H1 (cell line): ENCODE measurements around the gene ACBD6. TPM values are rescaled to one million over a fixed set of nuclear protein-coding genes. Genes with fewer than 3 reads are reported as not detected.

Experiments used
- CTCF ChIA-PET: fragments of 300-600 bp; sonication (Branson Sonifier 250); formaldehyde crosslinking; loops from one replicate; lab custom pipeline; 2021; ENCODE audit not compliant: partially characterized antibody; lab: Charles Lee
- POLR2A ChIA-PET: fragments of 300-600 bp; sonication (Branson Sonifier 250); formaldehyde crosslinking; loops from one replicate; lab custom pipeline; 2021; ENCODE audit warnings: inconsistent platforms; ENCODE audit not compliant: partially characterized antibody; lab: Charles Lee
- DNase-seq, 2 experiments: peaks; one replicate each; pipeline versions ENCODE4 v3.0.0 to v3.0.0-alpha.2; 2010 to 2022; ENCODE audit warnings: low spot score in 2 of 2, low read depth in 1 of 2, mixed read lengths in 1 of 2
- FAIRE-seq: peaks from 2 replicates; lab custom pipeline; 2011; peaks lifted over from hg19 to GRCh38; lab: Jason Lieb, UNC
- H2AFZ ChIP-seq: 2 replicates; pipeline ENCODE4 v1.8.1; 2012; ENCODE audit warnings: low read length, inconsistent platforms
- H2AK5ac ChIP-seq: 2 replicates; pipeline ENCODE4 v1.6.1; 2013; ENCODE audit warnings: low read depth, low read length
- H2BK120ac ChIP-seq: replicated peaks from 2 replicates; pipeline ENCODE3; 2013; ENCODE audit warnings: low read depth, low read length, inconsistent platforms
- H2BK12ac ChIP-seq: 2 replicates; pipeline ENCODE4 v1.6.1; 2013; ENCODE audit warnings: low read depth, low read length
- H2BK15ac ChIP-seq: 2 replicates; pipeline ENCODE4 v1.6.1; 2013; ENCODE audit warnings: low read length
- H2BK20ac ChIP-seq: 2 replicates; pipeline ENCODE4 v1.6.1; 2013; ENCODE audit warnings: low read length
- H2BK5ac ChIP-seq: 2 replicates; pipeline ENCODE4 v1.6.1; 2013; ENCODE audit warnings: low read depth, low read length
- H3K14ac ChIP-seq: 2 replicates; pipeline ENCODE4 v1.6.1; 2013; ENCODE audit warnings: inconsistent platforms; ENCODE audit not compliant: insufficient read length
- H3K18ac ChIP-seq: 2 replicates; pipeline ENCODE4 v1.6.1; 2013; ENCODE audit warnings: low read length; ENCODE audit errors: extremely low read depth
- H3K23ac ChIP-seq: 2 replicates; pipeline ENCODE4 v1.6.1; 2013; ENCODE audit warnings: inconsistent platforms; ENCODE audit not compliant: insufficient read length
- H3K23me2 ChIP-seq: 2 replicates; pipeline ENCODE4 v1.6.1; 2013; ENCODE audit warnings: low read depth, low read length
- H3K27ac ChIP-seq: 2 replicates; pipeline ENCODE4 v1.6.1; 2011; ENCODE audit warnings: low read depth, low read length, inconsistent platforms
- H3K27me3 ChIP-seq, 4 experiments: replicated peaks in 1 of 4; 1 replicate in 1 of 4; 2 replicates in 3 of 4; pipeline versions ENCODE4 v1.6.1 to v1.8.1; 2011 to 2013; ENCODE audit warnings: low read length in 3 of 4, mild to moderate bottlenecking in 3 of 4, inconsistent platforms in 2 of 4, mixed read lengths in 2 of 4, moderate library complexity in 1 of 4; ENCODE audit not compliant: control insufficient read depth in 3 of 4, insufficient read depth in 3 of 4; ENCODE audit errors: extremely low read depth in 1 of 4
- H3K36me3 ChIP-seq, 4 experiments: 2 replicates each; pipeline versions ENCODE4 v1.6.1 to v1.8.1; 2011 to 2013; ENCODE audit warnings: mild to moderate bottlenecking in 4 of 4, low read length in 3 of 4, moderate library complexity in 2 of 4, control low read depth in 1 of 4, inconsistent platforms in 1 of 4; ENCODE audit not compliant: insufficient read depth in 4 of 4, control insufficient read depth in 2 of 4
- H3K4ac ChIP-seq: replicated peaks from 2 replicates; pipeline ENCODE3; 2013; ENCODE audit warnings: low read length, low read depth, mixed read lengths, inconsistent platforms; ENCODE audit not compliant: insufficient read length
- H3K4me1 ChIP-seq, 4 experiments: replicated peaks in 1 of 4; 1 replicate in 1 of 4; 2 replicates in 3 of 4; pipeline versions ENCODE4 v1.6.1 to v1.8.1; 2011 to 2013; ENCODE audit warnings: low read length in 3 of 4, inconsistent platforms in 2 of 4, mixed read lengths in 1 of 4; ENCODE audit not compliant: insufficient read depth in 4 of 4, control insufficient read depth in 3 of 4
- H3K4me2 ChIP-seq, 2 experiments: 2 replicates each; pipeline versions ENCODE4 v1.6.1 to v1.8.1; 2011 to 2013; ENCODE audit warnings: low read depth in 2 of 2, low read length in 2 of 2, control low read depth in 1 of 2, inconsistent platforms in 1 of 2, mild to moderate bottlenecking in 1 of 2; ENCODE audit not compliant: insufficient read depth in 1 of 2
- H3K4me3 ChIP-seq, 4 experiments: fragments of 200-600, 300-600 bp in 1 of 4; sonication (generic), shearing (Covaris generic), sonication (Bioruptor Twin) in 1 of 4; 2 replicates each; pipeline versions ENCODE4 v1.5.1 to v1.8.1; 2011 to 2016; ENCODE audit warnings: low read length in 4 of 4, low read depth in 3 of 4, control low read depth in 2 of 4, inconsistent platforms in 2 of 4, mild to moderate bottlenecking in 2 of 4, mixed read lengths in 1 of 4, moderate library complexity in 1 of 4; ENCODE audit not compliant: insufficient read depth in 2 of 4; ENCODE audit errors: extremely low read depth in 1 of 4
- H3K56ac ChIP-seq: replicated peaks from 2 replicates; pipeline ENCODE3; 2013; ENCODE audit warnings: low read depth, mild to moderate bottlenecking, mixed read lengths, low read length, inconsistent platforms; ENCODE audit not compliant: insufficient read length
- H3K79me1 ChIP-seq: 2 replicates; pipeline ENCODE4 v1.6.1; 2013; ENCODE audit warnings: low read depth, low read length, control low read depth
- H3K79me2 ChIP-seq, 2 experiments: 2 replicates each; pipeline versions ENCODE4 v1.6.1 to v1.8.1; 2012 to 2013; ENCODE audit warnings: low read length in 2 of 2, mild to moderate bottlenecking in 2 of 2, inconsistent platforms in 1 of 2; ENCODE audit not compliant: insufficient read depth in 2 of 2, control insufficient read depth in 1 of 2
- H3K9ac ChIP-seq, 4 experiments: replicated peaks in 1 of 4; 1 replicate in 1 of 4; 2 replicates in 3 of 4; pipeline versions ENCODE4 v1.6.1 to v1.8.1; 2011 to 2013; ENCODE audit warnings: low read depth in 3 of 4, low read length in 3 of 4, control low read depth in 2 of 4, mild to moderate bottlenecking in 2 of 4, moderate library complexity in 2 of 4, inconsistent platforms in 1 of 4; ENCODE audit errors: extremely low read depth in 1 of 4
- H3K9me3 ChIP-seq, 2 experiments: 2 replicates each; pipeline versions ENCODE4 v1.6.1 to v1.8.1; 2012 to 2013; ENCODE audit warnings: mild to moderate bottlenecking in 2 of 2, moderate library complexity in 2 of 2, control low read depth in 1 of 2, inconsistent platforms in 1 of 2, low read depth in 1 of 2, low read length in 1 of 2, mixed read lengths in 1 of 2; ENCODE audit not compliant: insufficient read depth in 2 of 2
- H4K20me1 ChIP-seq, 2 experiments: replicated peaks in 1 of 2; 2 replicates each; pipeline versions ENCODE3 to v1.8.1; 2011 to 2013; ENCODE audit warnings: inconsistent platforms in 2 of 2, low read length in 2 of 2, mild to moderate bottlenecking in 1 of 2; ENCODE audit not compliant: insufficient read depth in 2 of 2, control insufficient read depth in 1 of 2
- H4K5ac ChIP-seq: 2 replicates; pipeline ENCODE4 v1.6.1; 2013; ENCODE audit warnings: low read length, low read depth, mixed read lengths, inconsistent platforms; ENCODE audit not compliant: insufficient read length
- H4K8ac ChIP-seq: 2 replicates; pipeline ENCODE4 v1.8.0; 2013; ENCODE audit warnings: mild to moderate bottlenecking, moderate library complexity, low read length, inconsistent platforms; ENCODE audit not compliant: insufficient read depth; ENCODE audit errors: extremely low read depth
- H4K91ac ChIP-seq: replicated peaks from 2 replicates; pipeline ENCODE3; 2013; ENCODE audit warnings: low read length, mixed read lengths, inconsistent platforms; ENCODE audit not compliant: insufficient read length
- BRCA1 ChIP-seq: IDR thresholded peaks from 2 replicates; pipeline ENCODE4 v1.6.1; 2012; ENCODE audit warnings: low read depth, low read length, improper control_type of control experiment
- CBX8 ChIP-seq: fragments of 300-800, 300-1000 bp; sonication (generic); IDR thresholded peaks from 2 replicates; pipeline ENCODE4 v1.7.1; 2016; ENCODE audit warnings: low read depth, low read length, borderline replicate concordance
- CTCF ChIP-seq, 3 experiments: IDR thresholded peaks; 1 replicate in 2 of 3; 2 replicates in 1 of 3; pipeline versions ENCODE4 v1.5.1 to v1.6.1; 2011; ENCODE audit warnings: low read length in 3 of 3, mild to moderate bottlenecking in 3 of 3, inconsistent platforms in 2 of 3, low read depth in 1 of 3, moderate library complexity in 1 of 3; ENCODE audit not compliant: insufficient read depth in 1 of 3; ENCODE audit errors: control extremely low read depth in 1 of 3
- POU5F1 ChIP-seq: IDR thresholded peaks from 2 replicates; pipeline ENCODE4 v1.6.1; 2011; ENCODE audit warnings: low read depth, mild to moderate bottlenecking, low read length, moderate library complexity
- RXRA ChIP-seq: IDR thresholded peaks from 2 replicates; pipeline ENCODE4 v1.6.1; 2011; ENCODE audit warnings: low read depth, mild to moderate bottlenecking, low read length, moderate library complexity; ENCODE audit not compliant: insufficient read depth
- SAP30 ChIP-seq: fragments of 300-600 bp; sonication (generic); IDR thresholded peaks from 2 replicates; pipeline ENCODE4 v1.7.1; 2012; ENCODE audit warnings: low read length, moderate library complexity, mild to moderate bottlenecking, inconsistent platforms; ENCODE audit not compliant: insufficient read depth, insufficient replicate concordance
- SP2 ChIP-seq: IDR thresholded peaks from 2 replicates; pipeline ENCODE4 v1.6.1; 2012; ENCODE audit warnings: mild to moderate bottlenecking, low read length, inconsistent platforms
- SRF ChIP-seq: IDR thresholded peaks from 2 replicates; pipeline ENCODE4 v1.6.1; 2011; ENCODE audit warnings: mild to moderate bottlenecking, low read depth, low read length, moderate library complexity
- TEAD4 ChIP-seq: IDR thresholded peaks from 2 replicates; pipeline ENCODE4 v1.6.1; 2012; ENCODE audit warnings: low read depth, low read length, inconsistent platforms, mixed read lengths
- WGBS, 2 experiments: shearing (Covaris generic) in 1 of 2; methylation state at CpG; one replicate each; pipeline versions ENCODE4 v1.1.6 to v1.1.7; 2013 to 2015; ENCODE audit warnings: low lambda C conversion rate in 2 of 2, mixed read lengths in 2 of 2, inconsistent platforms in 1 of 2, low coverage in 1 of 2, missing lambda C conversion rate in 1 of 2; ENCODE audit not compliant: insufficient replicate concordance in 2 of 2, insufficient coverage in 1 of 2, insufficient read length in 1 of 2; ENCODE audit errors: extremely low coverage in 1 of 2, missing lambda C conversion rate in 1 of 2; 5-methylcytosine and 5-hydroxymethylcytosine counted together
- polyA plus RNA-seq, 7 experiments: library from polyadenylated mRNA; depleted of rRNA in 3 of 7; stranded (reverse) in 5 of 7; unstranded in 2 of 7; fragments of >200 nt in 5 of 7; fragments of 200-250 nt in 2 of 7; gene quantifications; 1 replicate in 5 of 7; 2 replicates in 1 of 7; 4 replicates in 1 of 7; pipeline versions ENCODE4 v1.2.1 to v1.2.3, GENCODE V29; 2011 to 2013; ENCODE audit warnings: missing spikeins in 2 of 7, mixed read lengths in 2 of 7
- total RNA-seq: library from RNA; stranded (reverse); fragmentation: NEBNext Ultra II Directional; extraction: Animal tissue kit (Norgen Biotek cat#: 25700); gene quantifications from 2 replicates; pipeline ENCODE4 v1.2.1, GENCODE V29; 2021

ACBD6 gene
- total and polyA plus RNA-seq, 2 of the 8 experiments (the other 6 are each of a cell fraction or from before 2014, with no cell fraction given): 52.0 to 67.7 TPM

- POLR2A ChIA-PET: interaction anchor here (1.0 to 2.6 kb wide), 3 partner anchors 10 to 34 kb away, joined by 3 to 17 read pairs (median 3); no protein-coding TSS in a partner anchor
- Histone ChIP-seq H3K9me3 (peaks cover 4 to 10% of the 10 kb centered on the region in 2 experiments; a peak in 3 of 4 replicates), H3K14ac (no peak overlapping the region), H4K5ac (no peak overlapping the region), H2BK20ac (0 out of 2 replicates have a peak overlapping the region, but pooled peaks have one; percentile 66), H4K8ac (no peak overlapping the region), H3K4me2 (peak overlapping the region in 1 of 2 experiments; percentile 18; a peak in 2 of 4 replicates), H2BK12ac (no peak overlapping the region), H3K23ac (no peak overlapping the region), H2AFZ (no peak overlapping the region), H3K23me2 (no peaks in the 10 kb centered on the region), H3K9ac (no peak overlapping the region), H3K4me3 (no peak overlapping the region), H2BK15ac (no peak overlapping the region), H3K27me3 (no peaks in the 10 kb centered on the region), H3K56ac (no peak overlapping the region), H4K91ac (no peak overlapping the region), H2BK5ac (peak overlapping the region; percentile 16; the same call in 1 of the 2 replicates), H3K79me2 (no peaks in the 10 kb centered on the region), H4K20me1 (no peaks in the 10 kb centered on the region), H3K18ac (peak overlapping the region; percentile 79; the same call in 1 of the 2 replicates), H3K27ac (peak overlapping the region; percentile 43; the same call in 1 of the 2 replicates), H3K4ac (no peak overlapping the region), H3K79me1 (no peaks in the 10 kb centered on the region), H2AK5ac (no peak overlapping the region), H3K36me3 (peaks cover 0 to 15% (median 3%) of the 10 kb centered on the region in 4 experiments; a peak in 4 of 8 replicates), H3K4me1 (peaks cover 0 to 9% (median 6%) of the 10 kb centered on the region in 4 experiments; a peak in 6 of 7 replicates), H2BK120ac (no peak overlapping the region)
- CTCF ChIA-PET: interaction anchor here (1.0 to 2.6 kb wide), 7 partner anchors 8 to 204 kb away, joined by 3 to 14 read pairs (median 5); no protein-coding TSS in a partner anchor
- FAIRE-seq (no peak), DNase-seq (no peak)
- WGBS, 2 experiments: 81% methylated on average over 5 of the region's 5 CpGs; no CpG with 5 or more reads in 1 of the 2 experiments
- TF ChIP-seq CTCF (IDR thresholded peaks at IDR 0.05; ENCODE audit: control extremely low read depth in 1 of 3, insufficient read depth in 1 of 3, low read depth in 1 of 3, low read length in 3 of 3) (no peak), TEAD4 (no peak), RXRA (no peak), SRF (no peak), BRCA1 (no peak), CBX8 (no peak), POU5F1 (no peak), SAP30 (no peak), SP2 (no peak)
Measured at GRCh38 chr1:180277476-180278193, 224.7 kb downstream of the ACBD6 start.
